Endothelial cell of umbilical vein (primary cell): Measurements from ENCODE around the gene UBE2H. TPM values are rescaled to one million over a fixed set of nuclear protein-coding genes. Genes with fewer than 3 reads are reported as not detected.

Source experiments
- BruUV-seq: library from RNA; stranded (reverse); fragments of 400-500 nt; replicated peaks from 2 replicates; lab custom pipeline; 2021; lab: Mats Ljungman, UMichigan
- CTCF ChIA-PET: fragments of 300-600, 350-600 bp; sonication (Branson Sonifier 250); formaldehyde crosslinking; loops from one replicate; lab custom pipeline; 2021; ENCODE audit warnings: antibody characterized with exemption, inconsistent platforms; lab: Charles Lee
- POLR2A ChIA-PET: fragments of 300-600, 350-600 bp; sonication (Branson Sonifier 250); formaldehyde crosslinking; loops from one replicate; lab custom pipeline; 2021; ENCODE audit warnings: antibody characterized with exemption, inconsistent platforms; lab: Charles Lee
- DNase-seq: peaks from one replicate; pipeline ENCODE4 v3.0.0-alpha.2; 2011; ENCODE audit warnings: low read depth, low spot score
- FAIRE-seq: peaks from 2 replicates; lab custom pipeline; 2011; peaks lifted over from hg19 to GRCh38; lab: Jason Lieb, UNC
- H2AFZ ChIP-seq: 2 replicates; pipeline ENCODE4 v1.6.0; 2012; ENCODE audit warnings: low read depth, low read length, control low read depth, inconsistent platforms
- H3K27ac ChIP-seq: 2 replicates; pipeline ENCODE4 v1.5.1; 2011; ENCODE audit warnings: low read depth, mild to moderate bottlenecking, control low read depth, low read length, moderate library complexity; ENCODE audit not compliant: insufficient read depth
- H3K27me3 ChIP-seq, 2 experiments: 2 replicates each; pipeline versions ENCODE4 v1.6.0 to v1.6.1; 2011; ENCODE audit warnings: low read length in 2 of 2, mixed read lengths in 1 of 2; ENCODE audit not compliant: control insufficient read depth in 2 of 2, insufficient read depth in 2 of 2
- H3K36me3 ChIP-seq, 2 experiments: 2 replicates in 1 of 2; 3 replicates in 1 of 2; pipeline ENCODE4 v1.5.1; 2011; ENCODE audit warnings: low read length in 2 of 2, mild to moderate bottlenecking in 1 of 2, moderate library complexity in 1 of 2; ENCODE audit not compliant: control insufficient read depth in 2 of 2, insufficient read depth in 2 of 2; ENCODE audit errors: extremely low read depth in 1 of 2
- H3K4me1 ChIP-seq: 3 replicates; pipeline ENCODE4 v1.5.1; 2011; ENCODE audit warnings: mild to moderate bottlenecking, low read length; ENCODE audit not compliant: control insufficient read depth, insufficient read depth; ENCODE audit errors: extremely low read depth
- H3K4me2 ChIP-seq: 2 replicates; pipeline ENCODE4 v1.6.1; 2011; ENCODE audit warnings: low read length, control low read depth, mixed read lengths; ENCODE audit not compliant: insufficient read depth
- H3K4me3 ChIP-seq, 3 experiments: fragments of 200-600 bp in 1 of 3; sonication (generic), shearing (Covaris generic) in 1 of 3; replicated peaks in 1 of 3; 2 replicates each; pipeline ENCODE4 v1.5.1; 2011 to 2016; ENCODE audit warnings: control low read depth in 3 of 3, low read length in 3 of 3, mild to moderate bottlenecking in 2 of 3, inconsistent platforms in 1 of 3, low read depth in 1 of 3, moderate library complexity in 1 of 3; ENCODE audit not compliant: insufficient read depth in 1 of 3
- H3K79me2 ChIP-seq: 2 replicates; pipeline ENCODE4 v1.6.0; 2012; ENCODE audit warnings: low read length, inconsistent platforms; ENCODE audit not compliant: control insufficient read depth, insufficient read depth
- H3K9ac ChIP-seq: replicated peaks from 2 replicates; pipeline ENCODE3; 2011; ENCODE audit warnings: low read length, control low read depth; ENCODE audit not compliant: insufficient read depth; ENCODE audit errors: extremely low read depth
- H3K9me1 ChIP-seq: replicated peaks from 3 replicates; pipeline ENCODE4 v1.6.0; 2011; ENCODE audit warnings: mild to moderate bottlenecking, low read length; ENCODE audit not compliant: control insufficient read depth, insufficient read depth; ENCODE audit errors: extremely low read depth
- H3K9me3 ChIP-seq: replicated peaks from 2 replicates; pipeline ENCODE4 v1.5.1; 2012; ENCODE audit warnings: low read length, inconsistent platforms; ENCODE audit not compliant: control insufficient read depth, insufficient read depth
- H4K20me1 ChIP-seq: replicated peaks from 2 replicates; pipeline ENCODE3; 2011; ENCODE audit warnings: mild to moderate bottlenecking, low read length; ENCODE audit not compliant: control insufficient read depth, insufficient read depth; ENCODE audit errors: extremely low read depth
- CTCF ChIP-seq, 2 donors: IDR thresholded peaks; 1 replicate in 1 of 2; 2 replicates in 1 of 2; pipeline ENCODE4 v1.5.1; 2011; ENCODE audit warnings: low read length in 2 of 2, mild to moderate bottlenecking in 2 of 2, moderate library complexity in 2 of 2, control low read depth in 1 of 2, inconsistent platforms in 1 of 2, low read depth in 1 of 2; ENCODE audit not compliant: insufficient read depth in 1 of 2; ENCODE audit errors: extremely low read depth in 1 of 2
- EZH2 ChIP-seq: IDR thresholded peaks from 2 replicates; pipeline ENCODE4 v1.6.1; 2012; ENCODE audit warnings: borderline replicate concordance, low read depth, mild to moderate bottlenecking, moderate library complexity, low read length, inconsistent platforms; ENCODE audit not compliant: severe bottlenecking
- FOS ChIP-seq: IDR thresholded peaks from 2 replicates; pipeline ENCODE4 v1.6.1; 2011; ENCODE audit warnings: mild to moderate bottlenecking, low read length, moderate library complexity, borderline replicate concordance; ENCODE audit not compliant: insufficient read depth
- GATA2 ChIP-seq: IDR thresholded peaks from 2 replicates; pipeline ENCODE4 v1.7.0; 2011; ENCODE audit warnings: low read depth, mild to moderate bottlenecking, moderate library complexity, mixed read lengths, low read length; ENCODE audit not compliant: insufficient read length, insufficient read depth
- JUN ChIP-seq: IDR thresholded peaks from 2 replicates; pipeline ENCODE4 v1.6.1; 2011; ENCODE audit warnings: borderline replicate concordance, low read depth; ENCODE audit not compliant: insufficient read length, insufficient read depth
- MAX ChIP-seq: IDR thresholded peaks from 2 replicates; pipeline ENCODE4 v1.6.1; 2011; ENCODE audit not compliant: insufficient read depth, insufficient read length
- MYC ChIP-seq: IDR thresholded peaks from one replicate; pipeline ENCODE4 v1.6.1; 2011; ENCODE audit warnings: mild to moderate bottlenecking, low read depth, low read length
- POLR2A ChIP-seq: IDR thresholded peaks from 2 replicates; pipeline ENCODE4 v1.6.1; 2012; ENCODE audit warnings: low read depth, mild to moderate bottlenecking, control low read depth, low read length
- POLR2AphosphoS5 ChIP-seq: IDR thresholded peaks from 2 replicates; pipeline ENCODE4 v1.6.1; 2012; ENCODE audit warnings: low read depth, mild to moderate bottlenecking, control low read depth, low read length, moderate library complexity; ENCODE audit not compliant: insufficient read depth
- dilution Hi-C: fragments of 300-500 bp; cut with MboI; formaldehyde crosslinking; loops from one replicate; pipeline ENCODE4 v1.15.0; 2019; ENCODE audit warnings: low sequenced_read_pairs; ENCODE audit not compliant: extremely low pct_ligation_motif_present
- intact Hi-C: fragments of 100-400 bp; cut with micrococcal nuclease; formaldehyde crosslinking; loops from one replicate; pipeline ENCODE4 v1.10.0; 2022
- polyA plus RNA-seq, 4 experiments: library from polyadenylated mRNA; depleted of rRNA in 3 of 4; stranded (reverse) in 3 of 4; unstranded in 1 of 4; fragments of >200 nt; gene quantifications; 2 replicates each; pipeline versions ENCODE4 v1.2.1 to v1.2.3, GENCODE V29; 2011 to 2012; ENCODE audit warnings: missing spikeins in 1 of 4
- total RNA-seq: library from RNA; stranded (reverse); gene quantifications from 2 replicates; pipeline ENCODE4 v1.2.3, GENCODE V29; 2021

Gene UBE2H
- total and polyA plus RNA-seq, 2 donors (not counting 3 experiments of a cell fraction or from before 2014, with no cell fraction given) = 51.7 to 90.1 TPM

- Histone ChIP-seq H2AFZ (no peak overlapping the region), H3K27ac (no peak overlapping the region), H3K79me2 (no peaks in the 10 kb centered on the region), H3K9me3 (no peaks in the 10 kb centered on the region), H3K36me3 (no peaks in the 10 kb centered on the region), H3K9ac (no peak overlapping the region), H4K20me1 (no peaks in the 10 kb centered on the region), H3K27me3 (peaks cover 7 to 9% of the 10 kb centered on the region in 2 experiments), H3K4me2 (no peak overlapping the region), H3K9me1 (no peaks in the 10 kb centered on the region), H3K4me3 (no peak overlapping the region), H3K4me1 (no peaks in the 10 kb centered on the region)
- dilution Hi-C loops (no loop called here), intact Hi-C loops (no loop called here)
- BruUV-seq = no TSS peak
- no peak for TF ChIP-seq GATA2
- TF ChIP-seq POLR2AphosphoS5 = no peak
- TF ChIP-seq MAX = no peak
- no peak for TF ChIP-seq FOS
- no peak for TF ChIP-seq MYC
- no peak for TF ChIP-seq JUN
- TF ChIP-seq CTCF (IDR thresholded peaks at IDR 0.05; ENCODE audit: extremely low read depth in 1 of 2, insufficient read depth in 1 of 2, low read depth in 1 of 2, low read length in 2 of 2) = no peak
- no peak for TF ChIP-seq EZH2
- no peak for TF ChIP-seq POLR2A
- DNase-seq = no peak
- POLR2A ChIA-PET = no interaction called here
- FAIRE-seq = no peak
- CTCF ChIA-PET = interaction anchor here (1.5 kb wide), 1 partner anchor 32 kb away, joined by 7 read pairs; no protein-coding TSS in a partner anchor
These were observed 160.0 kb downstream of the UBE2H start for GRCh38 chr7:129792721-129793120.
